HUES6 (cell line): ENCODE results near the gene DCAF4.

ENCODE experiments used
- H3K27ac ChIP-seq: 2 replicates; pipeline ENCODE4 v1.7.0; 2013; ENCODE audit warnings: low read depth, mild to moderate bottlenecking, low read length, inconsistent platforms
- H3K27me3 ChIP-seq: 2 replicates; pipeline ENCODE4 v1.6.1; 2013; ENCODE audit warnings: low read length; ENCODE audit not compliant: control insufficient read depth, insufficient read depth
- H3K36me3 ChIP-seq: 2 replicates; pipeline ENCODE4 v1.6.1; 2013; ENCODE audit warnings: low read length; ENCODE audit not compliant: control insufficient read depth, insufficient read depth
- H3K4me1 ChIP-seq: 2 replicates; pipeline ENCODE4 v1.6.1; 2013; ENCODE audit warnings: low read length; ENCODE audit not compliant: control insufficient read depth, insufficient read depth
- H3K4me3 ChIP-seq: 2 replicates; pipeline ENCODE4 v1.5.1; 2013; ENCODE audit warnings: low read depth, low read length
- H3K9ac ChIP-seq: one replicate; pipeline ENCODE4 v1.6.1; 2013; ENCODE audit warnings: mild to moderate bottlenecking, low read length
- H3K9me3 ChIP-seq: 2 replicates; pipeline ENCODE4 v1.6.1; 2013; ENCODE audit warnings: low read depth, low read length; ENCODE audit not compliant: control insufficient read depth, insufficient read depth

Gene DCAF4

DNA sequence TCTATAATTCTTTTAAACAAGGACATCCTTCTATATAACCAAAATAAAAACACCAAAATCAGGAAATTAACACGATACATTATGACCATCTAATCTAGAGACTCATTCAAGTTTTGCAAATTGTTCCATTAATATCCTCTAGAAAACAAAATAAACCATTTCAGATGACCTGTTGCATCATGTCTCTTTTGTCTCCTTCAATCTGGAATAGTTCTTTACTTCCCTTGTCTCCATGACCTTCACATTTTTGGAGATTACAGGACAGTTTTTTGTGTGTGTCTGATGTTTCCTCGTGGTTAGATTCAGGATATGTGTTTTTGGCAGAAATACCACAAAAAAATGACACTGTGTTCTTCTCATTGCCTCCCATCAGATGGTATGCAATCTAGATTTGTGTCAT is 12.5 kb upstream of the DCAF4 start:
- no peaks in the 10 kb centered on the region for H3K36me3 ChIP-seq
- no peak overlapping the region for H3K4me3 ChIP-seq
- H3K9me3 ChIP-seq = no peaks in the 10 kb centered on the region
- peaks cover 8% of the 10 kb centered on the region; the same call in 1 of the 2 replicates for H3K4me1 ChIP-seq
- no peak overlapping the region for H3K27ac ChIP-seq
- no peaks in the 10 kb centered on the region for H3K27me3 ChIP-seq
- no peak overlapping the region for H3K9ac ChIP-seq

DNA sequence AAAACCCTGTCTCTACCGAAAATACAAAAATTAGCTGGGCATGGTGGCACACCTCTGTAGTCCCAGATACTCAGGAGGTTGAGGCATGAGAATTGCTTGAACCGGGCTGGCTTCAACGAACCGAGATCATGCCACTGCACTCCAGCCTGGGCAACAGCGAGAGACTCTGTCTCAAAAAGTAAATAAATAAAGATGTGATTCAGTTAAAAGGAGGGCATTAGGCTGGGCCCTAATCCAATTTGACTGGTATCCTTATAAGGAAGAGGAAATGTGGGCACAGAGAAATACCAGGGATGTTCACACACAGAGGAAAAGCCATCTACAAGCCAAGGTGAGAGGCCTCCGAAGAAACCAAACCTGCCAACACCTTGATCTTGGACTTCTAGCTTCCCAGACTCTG is 10.1 kb upstream of the DCAF4 start:
- no peaks in the 10 kb centered on the region for H3K27me3 ChIP-seq
- H3K9me3 ChIP-seq = no peaks in the 10 kb centered on the region
- no peak overlapping the region for H3K27ac ChIP-seq
- H3K4me3 ChIP-seq = no peak overlapping the region
- 0 out of 2 replicates have a peak, but pooled peaks cover 8% of the 10 kb centered on the region for H3K4me1 ChIP-seq
- H3K36me3 ChIP-seq = no peaks in the 10 kb centered on the region
- H3K9ac ChIP-seq = no peak overlapping the region

DNA sequence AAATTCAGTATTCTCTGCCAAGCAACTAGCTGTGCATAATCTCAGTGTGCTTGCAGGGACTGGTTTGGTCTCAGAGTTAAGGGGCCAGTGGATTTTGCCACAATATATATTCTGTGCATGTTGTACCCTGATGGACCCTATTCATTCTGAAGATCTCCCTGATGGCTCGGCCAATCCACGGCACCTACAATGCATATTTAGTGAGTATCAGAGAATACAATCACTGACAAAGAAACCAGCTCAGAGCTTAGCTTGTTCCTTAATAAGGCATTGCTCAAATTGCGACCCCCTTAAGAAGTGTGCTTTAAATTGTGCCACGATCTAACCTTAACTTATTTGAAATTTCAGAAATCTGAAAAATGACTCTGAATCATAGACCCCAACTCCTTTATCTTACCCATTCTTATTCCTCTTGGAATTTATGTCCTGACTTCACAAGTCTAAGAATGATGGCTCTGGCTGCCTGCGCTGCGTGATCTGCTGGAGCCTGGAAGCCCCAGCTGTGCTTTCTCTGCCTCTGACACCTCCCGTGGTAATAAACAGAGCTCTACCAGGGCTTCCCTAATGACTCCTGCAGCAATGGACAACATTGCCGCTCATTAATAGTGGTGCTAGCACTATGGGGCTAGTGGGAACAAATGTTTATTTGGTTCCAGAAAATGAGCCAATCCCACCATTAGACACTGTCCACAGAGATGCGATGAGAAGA is 9.0 kb upstream of the DCAF4 start:
- H3K27me3 ChIP-seq = no peaks in the 10 kb centered on the region
- no peak overlapping the region for H3K27ac ChIP-seq
- 0 out of 2 replicates have a peak, but pooled peaks cover 8% of the 10 kb centered on the region for H3K4me1 ChIP-seq
- no peak overlapping the region for H3K4me3 ChIP-seq
- H3K9me3 ChIP-seq = no peaks in the 10 kb centered on the region
- H3K9ac ChIP-seq = no peak overlapping the region
- no peaks in the 10 kb centered on the region for H3K36me3 ChIP-seq

DNA sequence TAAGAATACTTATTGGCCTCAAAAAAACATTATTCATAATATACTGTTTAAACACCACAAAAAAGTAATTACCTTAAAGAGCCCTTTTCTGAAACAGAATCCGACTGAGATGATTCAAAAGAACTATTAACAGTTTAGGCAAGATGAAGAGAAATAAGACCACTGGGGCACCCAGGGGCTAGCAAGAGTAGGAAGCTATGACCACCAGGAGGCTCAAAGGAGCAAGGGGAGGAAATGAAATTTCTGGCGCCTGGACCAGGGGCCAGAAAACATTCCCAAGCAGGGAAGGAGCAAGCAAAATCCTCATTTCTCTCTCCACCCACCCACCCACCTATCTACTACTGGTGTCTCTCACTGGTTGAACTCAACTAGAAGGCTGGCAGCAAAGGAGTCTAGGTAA is 6.3 kb upstream of the DCAF4 start:
- no peaks in the 10 kb centered on the region for H3K36me3 ChIP-seq
- H3K27me3 ChIP-seq = peaks cover under 1% of the 10 kb centered on the region; the same call in 1 of the 2 replicates
- H3K9ac ChIP-seq = no peak overlapping the region
- no peak overlapping the region for H3K4me3 ChIP-seq
- H3K4me1 ChIP-seq = 0 out of 2 replicates have a peak, but pooled peaks cover 8% of the 10 kb centered on the region
- no peak overlapping the region for H3K27ac ChIP-seq
- H3K9me3 ChIP-seq = no peaks in the 10 kb centered on the region

DNA sequence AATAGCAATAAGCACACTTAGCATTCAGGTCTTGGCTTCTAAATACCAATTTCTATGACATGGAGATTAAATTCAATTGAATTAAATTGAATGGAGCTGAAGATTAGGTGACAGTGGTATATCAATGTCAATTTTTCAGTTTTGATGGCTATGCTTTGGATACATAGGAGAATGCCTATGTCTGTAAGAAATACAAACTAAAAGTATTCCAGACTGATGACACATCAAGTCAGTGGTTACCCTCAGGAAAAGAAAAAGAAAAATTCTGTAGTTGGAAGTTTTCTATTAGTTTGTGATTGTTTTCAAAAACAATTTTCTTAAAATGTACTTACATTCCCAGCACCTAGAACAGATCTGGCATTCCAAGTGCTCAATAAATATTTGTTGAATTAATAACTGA is 4.9 kb upstream of the DCAF4 start:
- H3K4me1 ChIP-seq = peaks cover 16% of the 10 kb centered on the region
- no peak overlapping the region for H3K4me3 ChIP-seq

DNA sequence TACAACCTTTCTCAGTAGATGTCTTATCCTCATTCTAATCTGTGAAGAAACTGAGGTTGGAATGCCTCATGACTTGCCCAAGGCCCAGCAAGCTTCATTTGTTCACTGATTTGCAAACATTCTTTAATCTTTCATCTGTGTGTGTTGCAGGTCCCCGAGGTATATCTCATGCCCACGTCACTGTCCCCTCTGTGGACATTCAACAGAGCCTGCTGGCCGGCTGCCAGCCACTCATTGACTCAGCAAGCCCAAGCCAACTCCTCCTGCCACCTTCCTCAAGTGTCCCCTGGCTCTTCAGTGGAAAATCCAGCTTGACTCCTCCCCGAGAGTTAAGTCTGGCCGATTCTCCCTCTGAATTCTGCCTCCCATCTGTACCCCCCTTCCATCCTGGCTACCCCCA is 1.9 kb upstream of the DCAF4 start:
- H3K27ac ChIP-seq = no peak overlapping the region
- peaks cover 8% of the 10 kb centered on the region for H3K27me3 ChIP-seq
- no peaks in the 10 kb centered on the region for H3K36me3 ChIP-seq

More for the DNA sequence above, 4.9 kb upstream of the DCAF4 start:
- no peaks in the 10 kb centered on the region for H3K9me3 ChIP-seq
- no peak overlapping the region for H3K9ac ChIP-seq
- peaks cover 8% of the 10 kb centered on the region for H3K27me3 ChIP-seq
- H3K27ac ChIP-seq = no peak overlapping the region
- no peaks in the 10 kb centered on the region for H3K36me3 ChIP-seq

DNA sequence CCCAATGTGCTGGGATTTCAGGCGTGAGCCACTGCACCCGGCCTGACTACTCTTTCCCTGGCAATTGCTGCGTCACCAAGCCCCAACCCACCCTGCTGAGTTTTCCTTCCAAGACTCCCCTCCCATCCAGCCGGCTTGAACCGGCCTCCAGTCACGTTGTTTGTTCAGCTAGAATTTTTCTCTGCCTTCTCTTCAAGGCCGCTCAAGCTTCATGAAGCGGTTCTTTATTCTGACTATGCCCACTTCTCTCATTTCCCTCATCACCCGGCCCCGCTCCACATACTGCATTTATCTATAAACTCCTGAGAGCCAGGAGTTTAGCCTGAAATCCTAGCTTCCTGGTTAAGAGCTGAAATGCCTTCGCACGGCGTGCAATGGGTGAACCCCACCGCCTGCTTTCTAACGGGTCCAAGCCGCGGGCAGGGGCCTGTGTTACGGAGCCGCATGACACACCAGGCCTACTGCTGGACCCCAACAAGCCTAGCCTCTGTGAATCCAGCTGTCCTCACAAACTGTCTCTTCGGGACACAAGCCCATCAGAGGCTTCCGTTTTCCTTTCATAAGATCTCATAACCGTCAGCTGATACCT is 999 bp upstream of the DCAF4 start:
- H3K4me1 ChIP-seq = peaks cover 8% of the 10 kb centered on the region
- H3K4me3 ChIP-seq = peak overlapping the region; percentile 67
- H3K9me3 ChIP-seq = no peaks in the 10 kb centered on the region
- no peak overlapping the region for H3K27ac ChIP-seq
- H3K36me3 ChIP-seq = no peaks in the 10 kb centered on the region
- peaks cover 8% of the 10 kb centered on the region for H3K27me3 ChIP-seq
- H3K9ac ChIP-seq = no peak overlapping the region

More for the DNA sequence above, 1.9 kb upstream of the DCAF4 start:
- Histone ChIP-seq H3K4me1 (peaks cover 8% of the 10 kb centered on the region), H3K9ac (no peak overlapping the region), H3K4me3 (no peak overlapping the region), H3K9me3 (no peaks in the 10 kb centered on the region)

DNA sequence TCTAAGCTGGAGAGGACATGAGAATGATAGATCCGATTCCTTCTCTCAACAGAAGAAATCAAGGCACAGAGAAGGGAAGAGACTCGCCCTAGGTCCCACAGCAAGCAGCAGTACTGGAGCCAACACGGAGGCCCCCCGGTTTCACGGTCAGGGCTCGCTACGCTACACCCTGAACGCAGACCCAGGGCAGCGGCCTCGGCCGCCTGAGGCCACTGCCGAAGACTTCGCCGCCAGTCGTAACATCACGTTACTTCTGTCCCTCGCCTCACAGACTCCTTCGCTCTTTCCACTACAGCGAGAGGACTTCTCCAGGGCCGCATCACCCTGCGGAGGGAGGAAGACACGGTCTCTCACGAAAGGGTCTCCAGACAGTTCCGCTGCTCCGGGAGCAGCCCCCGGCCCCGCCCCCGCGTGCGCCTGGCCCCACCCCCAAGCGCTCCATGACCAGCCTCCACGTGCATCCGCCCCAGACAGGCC is 411 bp upstream of the DCAF4 start:
- peak overlapping the region; percentile 67 for H3K4me3 ChIP-seq
- H3K36me3 ChIP-seq = no peaks in the 10 kb centered on the region
- H3K4me1 ChIP-seq = peaks cover 8% of the 10 kb centered on the region
- no peak overlapping the region for H3K27ac ChIP-seq
- peak overlapping the region; percentile 61 for H3K9ac ChIP-seq
- H3K27me3 ChIP-seq = peaks cover 8% of the 10 kb centered on the region
- no peaks in the 10 kb centered on the region for H3K9me3 ChIP-seq

DNA sequence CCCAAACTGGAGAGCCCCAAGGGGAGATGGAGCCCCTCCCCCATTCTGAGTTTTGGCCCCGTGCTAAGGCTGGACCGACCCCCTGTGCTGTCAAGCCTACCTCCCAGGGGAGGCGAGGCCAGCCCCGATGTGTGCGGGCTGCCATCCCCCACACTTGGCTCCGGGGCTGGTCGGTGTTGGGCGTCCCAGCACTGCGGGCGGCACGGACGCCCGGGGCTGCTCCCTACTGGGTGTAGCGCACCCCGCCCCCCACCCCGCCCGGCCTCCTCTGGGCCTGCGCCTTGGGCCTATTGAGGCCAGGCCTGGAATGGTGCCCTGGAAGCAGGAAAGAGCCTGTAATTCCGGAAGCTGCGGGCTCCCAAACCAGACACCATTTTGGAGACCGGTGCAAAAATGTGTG is 2.6 kb downstream of the DCAF4 start:
- Histone ChIP-seq H3K27me3 (peaks cover 8% of the 10 kb centered on the region), H3K4me3 (no peak overlapping the region; the same call in 1 of the 2 replicates), H3K4me1 (peaks cover 22% of the 10 kb centered on the region), H3K27ac (0 out of 2 replicates have a peak overlapping the region, but pooled peaks have one; percentile 8), H3K36me3 (no peaks in the 10 kb centered on the region), H3K9ac (peak overlapping the region; percentile 42), H3K9me3 (no peaks in the 10 kb centered on the region)

DNA sequence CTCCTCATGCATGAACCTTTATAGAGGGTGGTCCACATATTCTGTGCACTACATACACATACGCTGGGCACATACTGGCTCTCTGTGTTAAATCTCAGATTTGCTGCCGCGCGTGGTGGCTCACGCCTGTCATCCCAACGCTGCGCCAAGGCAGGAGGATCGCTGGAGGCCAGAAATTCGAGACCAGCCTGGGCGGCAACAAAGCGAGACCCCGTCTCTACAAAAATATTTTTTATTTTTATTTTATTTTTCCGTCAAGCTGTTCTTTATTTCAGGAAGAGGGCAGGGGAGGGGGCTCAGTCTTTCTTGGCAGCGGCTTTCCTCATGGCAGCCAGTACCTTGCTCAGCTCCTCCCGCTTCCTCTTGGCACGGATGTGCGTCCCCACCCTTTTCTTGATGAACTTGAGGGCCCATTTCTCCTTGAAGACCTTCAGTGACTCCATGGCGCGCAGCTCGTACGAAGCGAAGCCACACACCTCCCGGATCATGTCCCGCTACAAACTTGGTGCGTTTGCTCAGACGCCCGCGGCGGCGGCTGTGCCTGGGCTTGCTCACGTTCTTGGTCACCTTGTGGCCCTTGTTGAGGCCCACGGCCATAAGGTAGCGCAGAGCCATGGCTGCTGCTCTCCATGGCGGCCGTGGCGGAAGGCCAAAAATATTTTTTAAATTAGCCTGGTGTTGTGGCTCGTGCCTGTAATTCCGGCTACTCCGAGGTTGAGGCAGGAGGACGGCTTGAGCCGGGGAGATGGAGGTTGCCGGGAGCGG is 3.2 kb downstream of the DCAF4 start:
- H3K9ac ChIP-seq = peak overlapping the region; percentile 42
- H3K27ac ChIP-seq = 0 out of 2 replicates have a peak overlapping the region, but pooled peaks have one; percentile 8
- no peaks in the 10 kb centered on the region for H3K9me3 ChIP-seq
- H3K4me3 ChIP-seq = no peak overlapping the region; the same call in 1 of the 2 replicates
- H3K4me1 ChIP-seq = peaks cover 24% of the 10 kb centered on the region
- peaks cover 8% of the 10 kb centered on the region for H3K27me3 ChIP-seq
- no peaks in the 10 kb centered on the region for H3K36me3 ChIP-seq

DNA sequence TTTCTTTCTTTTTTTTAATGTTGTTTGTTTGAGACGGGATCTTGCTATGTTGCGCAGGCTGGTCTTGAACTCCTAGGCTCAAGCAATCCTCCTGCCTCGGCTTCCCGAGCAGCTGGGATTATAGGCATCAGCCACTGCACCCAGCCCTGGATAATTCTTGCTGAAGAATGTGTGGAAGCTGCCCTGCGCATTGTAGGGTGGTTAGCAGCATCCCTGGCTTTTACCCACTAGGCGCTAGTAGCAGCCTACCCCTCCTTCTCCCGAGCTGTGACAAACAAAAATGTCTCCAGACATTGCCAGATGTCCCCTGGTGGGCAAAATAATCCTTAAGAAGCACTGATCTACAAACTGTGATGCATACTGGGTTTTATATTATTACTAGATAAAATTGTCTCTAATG is 6.6 kb downstream of the DCAF4 start:
- Histone ChIP-seq H3K9ac (no peak overlapping the region), H3K9me3 (no peaks in the 10 kb centered on the region), H3K27me3 (no peaks in the 10 kb centered on the region), H3K4me3 (no peak overlapping the region), H3K36me3 (peaks cover 2% of the 10 kb centered on the region), H3K27ac (no peak overlapping the region; the same call in 1 of the 2 replicates), H3K4me1 (peaks cover 18% of the 10 kb centered on the region)
